Measurements from ENCODE around the gene PDCD5. TPM values are rescaled to one million over a fixed set of nuclear protein-coding genes. Genes with fewer than 3 reads are reported as not detected.

Gene PDCD5
- total RNA-seq = 83.9 and 175 TPM in 2 replicates

GRCh38 chr19:32580901-32581704, at the start of gene PDCD5:
PDCD5 (plus strand) TSS chr19:32581190; CDS start chr19:32581262, 72 bp downstream.

Other genes starting within 250 kb of the PDCD5 start
- gene ZNF507, start 235.6 kb upstream of the PDCD5 start, total RNA-seq = 15.6 and 19.1 TPM in 2 replicates
- gene DPY19L3, start 175.4 kb upstream of the PDCD5 start, total RNA-seq = 31.7 and 35.7 TPM in 2 replicates
- 44.9 and 52.6 TPM in 2 replicates for gene ANKRD27, start 94.0 kb downstream of the PDCD5 start, total RNA-seq
- gene RGS9BP, start 94.7 kb downstream of the PDCD5 start, total RNA-seq = 0.22 and 0.50 TPM in 2 replicates
- 4.9 and 5.1 TPM in 2 replicates for gene NUDT19, start 110.6 kb downstream of the PDCD5 start, total RNA-seq
- 0.11 and 0.37 TPM in 2 replicates for gene TDRD12, start 138.6 kb downstream of the PDCD5 start, total RNA-seq